Activated naive CD8-positive, alpha-beta T cell treated with anti-CD3 and anti-CD28 coated beads for 36 hours (primary cell): ENCODE data around the gene KIFAP3. TPM values are rescaled to one million over a fixed set of nuclear protein-coding genes. Genes with fewer than 3 reads are reported as not detected.

Experiments used
- DNase-seq: peaks from one replicate; pipeline ENCODE4 v3.0.0; 2021
- H3K27ac Mint-ChIP-seq: one replicate; pipeline ENCODE4 v1.8.0; 2022; ENCODE audit warnings: mild to moderate bottlenecking, moderate library complexity, mixed read lengths
- H3K27me3 Mint-ChIP-seq: one replicate; pipeline ENCODE4 v1.8.0; 2022; ENCODE audit warnings: mild to moderate bottlenecking, mixed read lengths
- H3K36me3 Mint-ChIP-seq: one replicate; pipeline ENCODE4 v1.8.0; 2021; ENCODE audit warnings: mild to moderate bottlenecking, mixed read lengths
- H3K4me1 Mint-ChIP-seq: one replicate; pipeline ENCODE4 v1.8.0; 2021; ENCODE audit warnings: mixed read lengths
- H3K4me3 Mint-ChIP-seq: one replicate; pipeline ENCODE4 v1.8.0; 2022; ENCODE audit warnings: mild to moderate bottlenecking, moderate library complexity, mixed read lengths
- H3K9me3 Mint-ChIP-seq: one replicate; pipeline ENCODE4 v1.8.0; 2022; ENCODE audit warnings: mixed read lengths
- total RNA-seq, 2 experiments: library from RNA; stranded (reverse); gene quantifications; one replicate each; pipeline ENCODE4 v1.2.3, GENCODE V29; 2021

KIFAP3 gene
- total RNA-seq, 2 experiments from 2014 or later: 13.8 to 14.9 TPM

DNA sequence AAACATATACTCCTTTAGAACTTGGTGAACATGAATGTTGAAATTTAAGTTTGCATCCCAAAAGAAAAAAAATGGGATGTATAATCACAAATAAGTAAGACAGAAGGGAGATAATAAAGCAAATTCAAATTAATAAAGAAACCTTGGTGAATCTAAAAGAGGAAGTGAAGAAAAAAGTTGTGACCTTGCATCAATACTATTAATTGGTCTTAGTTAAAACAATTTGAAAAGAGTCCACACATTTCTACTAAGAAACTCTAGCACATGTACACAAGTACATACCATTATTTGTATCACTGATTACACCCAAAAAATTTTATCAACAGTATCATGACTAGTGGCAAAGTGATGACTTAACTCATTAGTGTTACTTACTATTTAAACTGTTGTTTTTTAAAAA is 100.4 kb downstream of the KIFAP3 start:
- H3K36me3 Mint-ChIP-seq: peaks cover 9% of the 10 kb centered on the region
- H3K9me3 Mint-ChIP-seq: no peaks in the 10 kb centered on the region

GRCh38 chr1:169970114-169970513 is 104.4 kb downstream of the KIFAP3 start:
- no peak for DNase-seq
- no peak overlapping the region for H3K27ac Mint-ChIP-seq
- no peaks in the 10 kb centered on the region for H3K9me3 Mint-ChIP-seq
- H3K4me3 Mint-ChIP-seq: no peak overlapping the region
- no peaks in the 10 kb centered on the region for H3K27me3 Mint-ChIP-seq
- H3K36me3 Mint-ChIP-seq: peaks cover 6% of the 10 kb centered on the region
- no peaks in the 10 kb centered on the region for H3K4me1 Mint-ChIP-seq

More for the DNA sequence above, 100.4 kb downstream of the KIFAP3 start:
- Mint-ChIP-seq H3K4me3 (no peak overlapping the region), H3K4me1 (no peaks in the 10 kb centered on the region), H3K27ac (no peak overlapping the region), H3K27me3 (no peaks in the 10 kb centered on the region)
- DNase-seq: no peak

GRCh38 chr1:169968174-169968573 is 106.3 kb downstream of the KIFAP3 start:
- H3K36me3 Mint-ChIP-seq: peaks cover 6% of the 10 kb centered on the region
- no peak overlapping the region for H3K27ac Mint-ChIP-seq
- no peak for DNase-seq
- no peaks in the 10 kb centered on the region for H3K27me3 Mint-ChIP-seq
- no peaks in the 10 kb centered on the region for H3K4me1 Mint-ChIP-seq
- H3K4me3 Mint-ChIP-seq: no peak overlapping the region
- no peaks in the 10 kb centered on the region for H3K9me3 Mint-ChIP-seq

GRCh38 chr1:169964206-169964605 is 110.3 kb downstream of the KIFAP3 start:
- no peaks in the 10 kb centered on the region for H3K27me3 Mint-ChIP-seq
- no peaks in the 10 kb centered on the region for H3K9me3 Mint-ChIP-seq
- H3K4me1 Mint-ChIP-seq: no peaks in the 10 kb centered on the region
- H3K36me3 Mint-ChIP-seq: no peaks in the 10 kb centered on the region
- H3K27ac Mint-ChIP-seq: no peak overlapping the region
- DNase-seq: no peak
- H3K4me3 Mint-ChIP-seq: no peak overlapping the region

GRCh38 chr1:169959686-169960085 is 114.8 kb downstream of the KIFAP3 start:
- H3K36me3 Mint-ChIP-seq: no peaks in the 10 kb centered on the region
- no peaks in the 10 kb centered on the region for H3K4me1 Mint-ChIP-seq
- no peak for DNase-seq
- H3K27ac Mint-ChIP-seq: no peak overlapping the region
- H3K27me3 Mint-ChIP-seq: no peaks in the 10 kb centered on the region
- H3K9me3 Mint-ChIP-seq: no peaks in the 10 kb centered on the region
- no peak overlapping the region for H3K4me3 Mint-ChIP-seq

GRCh38 chr1:169958987-169959386 is 115.5 kb downstream of the KIFAP3 start:
- no peak for DNase-seq
- no peaks in the 10 kb centered on the region for H3K9me3 Mint-ChIP-seq
- H3K4me1 Mint-ChIP-seq: no peaks in the 10 kb centered on the region
- H3K27me3 Mint-ChIP-seq: no peaks in the 10 kb centered on the region
- no peak overlapping the region for H3K4me3 Mint-ChIP-seq
- peaks cover 2% of the 10 kb centered on the region for H3K36me3 Mint-ChIP-seq
- H3K27ac Mint-ChIP-seq: no peak overlapping the region

- Mint-ChIP-seq H3K9me3 (no peaks in the 10 kb centered on the region), H3K4me3 (no peak overlapping the region), H3K27ac (no peak overlapping the region), H3K36me3 (peaks cover 5% of the 10 kb centered on the region), H3K4me1 (no peaks in the 10 kb centered on the region), H3K27me3 (no peaks in the 10 kb centered on the region)
- DNase-seq: no peak
Measured at GRCh38 chr1:169957884-169958283, 116.6 kb downstream of the KIFAP3 start.

GRCh38 chr1:169951108-169951507 is 123.4 kb downstream of the KIFAP3 start:
- no peaks in the 10 kb centered on the region for H3K27me3 Mint-ChIP-seq
- H3K27ac Mint-ChIP-seq: no peak overlapping the region
- H3K36me3 Mint-ChIP-seq: peaks cover 5% of the 10 kb centered on the region

GRCh38 chr1:169949139-169949538 is 125.4 kb downstream of the KIFAP3 start:
- Mint-ChIP-seq H3K9me3 (no peaks in the 10 kb centered on the region), H3K4me1 (no peaks in the 10 kb centered on the region), H3K36me3 (peaks cover 3% of the 10 kb centered on the region), H3K27me3 (no peaks in the 10 kb centered on the region), H3K4me3 (no peak overlapping the region), H3K27ac (no peak overlapping the region)
- DNase-seq: no peak

More at GRCh38 chr1:169951108-169951507, 123.4 kb downstream of the KIFAP3 start:
- no peak for DNase-seq
- no peaks in the 10 kb centered on the region for H3K4me1 Mint-ChIP-seq
- no peaks in the 10 kb centered on the region for H3K9me3 Mint-ChIP-seq
- no peak overlapping the region for H3K4me3 Mint-ChIP-seq

DNA sequence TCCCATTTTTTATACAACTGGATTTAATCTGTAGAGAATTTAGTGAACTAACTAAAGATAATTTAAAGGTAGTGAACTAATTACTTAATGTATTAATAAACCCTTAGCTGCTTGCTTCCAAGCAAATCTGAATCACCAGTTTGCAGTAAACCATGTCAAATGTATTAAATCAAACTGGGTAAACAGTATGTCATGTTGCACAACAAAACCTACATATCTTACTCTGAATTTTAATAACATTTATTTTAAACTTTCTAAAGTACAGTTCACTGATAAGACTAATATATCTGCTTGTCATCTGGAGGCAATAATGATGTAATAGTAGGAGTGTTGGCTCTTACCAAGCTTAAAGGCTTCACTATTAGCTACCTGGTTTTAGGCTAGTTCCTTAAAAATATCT is 128.3 kb downstream of the KIFAP3 start:
- no peaks in the 10 kb centered on the region for H3K4me1 Mint-ChIP-seq
- H3K9me3 Mint-ChIP-seq: no peaks in the 10 kb centered on the region
- no peak overlapping the region for H3K4me3 Mint-ChIP-seq
- DNase-seq: no peak
- H3K27ac Mint-ChIP-seq: no peak overlapping the region
- no peaks in the 10 kb centered on the region for H3K36me3 Mint-ChIP-seq
- H3K27me3 Mint-ChIP-seq: no peaks in the 10 kb centered on the region

GRCh38 chr1:169945181-169945580 is 129.3 kb downstream of the KIFAP3 start:
- DNase-seq: no peak
- no peak overlapping the region for H3K27ac Mint-ChIP-seq
- no peaks in the 10 kb centered on the region for H3K36me3 Mint-ChIP-seq
- H3K27me3 Mint-ChIP-seq: no peaks in the 10 kb centered on the region
- no peaks in the 10 kb centered on the region for H3K9me3 Mint-ChIP-seq
- H3K4me1 Mint-ChIP-seq: no peaks in the 10 kb centered on the region
- H3K4me3 Mint-ChIP-seq: no peak overlapping the region

DNA sequence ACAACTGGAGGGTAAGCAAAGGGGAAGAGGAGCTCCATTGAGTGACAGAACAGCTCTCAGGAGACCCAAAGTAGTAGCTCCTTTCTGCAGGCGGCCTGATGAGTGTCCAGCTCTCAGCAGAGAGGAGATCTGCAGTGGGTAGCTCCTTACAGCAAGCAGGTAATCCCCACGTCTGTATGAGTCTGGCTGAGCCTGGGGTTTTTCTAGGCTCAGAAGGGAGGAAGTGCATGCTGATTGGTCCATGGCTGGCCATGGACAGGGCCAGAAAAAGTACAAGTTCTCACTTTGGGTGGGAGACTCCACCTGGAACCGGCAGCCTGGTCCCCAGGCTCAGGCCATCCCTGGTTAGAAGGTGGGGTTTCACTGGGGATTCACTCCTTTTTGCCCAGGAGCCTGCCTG is 129.9 kb downstream of the KIFAP3 start:
- H3K36me3 Mint-ChIP-seq: no peaks in the 10 kb centered on the region
- no peaks in the 10 kb centered on the region for H3K9me3 Mint-ChIP-seq
- no peaks in the 10 kb centered on the region for H3K27me3 Mint-ChIP-seq
- DNase-seq: no peak
- no peak overlapping the region for H3K27ac Mint-ChIP-seq
- no peak overlapping the region for H3K4me3 Mint-ChIP-seq
- no peaks in the 10 kb centered on the region for H3K4me1 Mint-ChIP-seq

DNA sequence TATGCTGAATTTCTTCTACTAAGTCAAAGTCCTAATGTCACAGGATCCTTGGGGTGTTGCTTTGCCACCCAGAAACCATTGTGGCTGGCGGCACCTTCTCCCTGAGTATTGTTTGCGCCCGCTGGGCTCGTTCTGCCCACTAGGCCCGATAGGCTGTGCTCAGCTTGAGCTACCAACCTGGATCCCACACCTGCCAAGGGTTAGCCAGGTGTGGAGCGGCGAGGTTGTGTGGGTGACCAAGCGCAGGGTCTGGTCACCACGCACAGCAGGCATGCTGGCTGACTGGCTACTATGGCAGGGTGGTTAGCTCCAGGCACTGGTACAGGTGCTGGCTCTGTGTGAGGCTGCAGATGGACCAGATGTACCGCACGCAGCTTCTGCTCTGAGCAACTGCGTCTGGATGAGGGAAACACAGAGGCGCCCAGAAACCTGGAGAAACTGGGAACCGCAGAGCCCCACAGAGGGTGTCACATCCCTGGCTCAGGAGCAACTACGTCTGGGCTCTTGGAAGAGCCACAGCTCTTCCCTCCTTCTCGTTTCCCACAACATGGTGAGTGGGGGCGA is 130.4 kb downstream of the KIFAP3 start:
- DNase-seq: no peak
- Mint-ChIP-seq H3K36me3 (no peaks in the 10 kb centered on the region), H3K27ac (no peak overlapping the region), H3K4me1 (no peaks in the 10 kb centered on the region), H3K9me3 (no peaks in the 10 kb centered on the region), H3K27me3 (no peaks in the 10 kb centered on the region), H3K4me3 (no peak overlapping the region)

DNA sequence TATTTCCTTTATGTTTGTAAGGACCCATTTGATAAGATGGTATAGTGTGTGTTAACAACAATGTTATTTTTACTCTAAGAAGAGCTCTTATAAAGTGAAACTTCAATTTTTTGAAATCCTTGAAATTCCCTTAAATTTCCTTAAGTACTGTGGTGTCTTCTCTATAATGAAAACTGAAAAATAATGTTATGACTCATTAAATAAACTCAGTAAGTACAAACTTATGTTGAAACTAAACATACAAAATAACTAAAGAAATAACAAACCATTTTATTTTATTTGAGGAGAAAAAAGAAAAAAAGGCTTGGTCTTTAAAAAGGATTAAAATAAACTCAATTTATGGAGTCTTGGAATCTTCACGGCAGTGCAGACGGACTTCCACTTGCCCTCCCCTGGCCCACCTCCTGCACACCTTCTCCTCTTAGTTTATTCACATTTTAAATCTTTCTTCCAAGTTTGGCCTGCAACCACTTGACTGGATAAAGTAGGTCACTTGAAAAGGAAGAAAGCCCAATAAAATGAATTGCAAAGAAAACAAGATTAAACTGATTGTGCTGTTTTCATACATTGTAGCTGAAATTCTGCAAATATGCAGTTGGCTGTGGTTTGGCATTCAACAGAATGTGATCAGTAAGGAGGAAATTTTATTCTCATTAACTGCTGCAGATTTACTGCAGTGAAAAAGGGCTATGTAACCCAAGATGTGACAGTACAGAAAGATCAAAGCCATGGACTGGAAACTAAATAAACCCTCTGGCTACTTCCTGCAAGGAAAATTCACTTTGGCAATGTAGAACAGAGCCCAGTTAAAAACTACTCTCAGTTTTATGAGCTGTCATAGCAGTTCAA is 132.3 kb downstream of the KIFAP3 start:
- DNase-seq: no peak

GRCh38 chr1:169933984-169934725 is 140.3 kb downstream of the KIFAP3 start:
- H3K27ac Mint-ChIP-seq: no peak overlapping the region
- H3K9me3 Mint-ChIP-seq: no peaks in the 10 kb centered on the region
- no peak for DNase-seq
- no peaks in the 10 kb centered on the region for H3K4me1 Mint-ChIP-seq
- no peak overlapping the region for H3K4me3 Mint-ChIP-seq
- H3K36me3 Mint-ChIP-seq: no peaks in the 10 kb centered on the region
- no peaks in the 10 kb centered on the region for H3K27me3 Mint-ChIP-seq

More for the DNA sequence above, 132.3 kb downstream of the KIFAP3 start:
- no peaks in the 10 kb centered on the region for H3K4me1 Mint-ChIP-seq
- H3K36me3 Mint-ChIP-seq: no peaks in the 10 kb centered on the region
- no peaks in the 10 kb centered on the region for H3K9me3 Mint-ChIP-seq
- H3K27me3 Mint-ChIP-seq: no peaks in the 10 kb centered on the region
- no peak overlapping the region for H3K27ac Mint-ChIP-seq
- no peak overlapping the region for H3K4me3 Mint-ChIP-seq
